Liver (tissue), 9 donors: ENCODE data around the gene TMEM119. TPM values are rescaled to one million over a fixed set of nuclear protein-coding genes. Genes with fewer than 3 reads are reported as not detected.

ENCODE experiments used
- DNase-seq: peaks from one replicate; pipeline ENCODE4 v3.0.0-alpha.2; 2017; ENCODE audit warnings: low spot score
- H3K27ac ChIP-seq, 2 donors: one replicate each; pipeline ENCODE4 v1.7.0; 2013; ENCODE audit warnings: inconsistent platforms in 2 of 2, low read length in 2 of 2, control low read depth in 1 of 2, low read depth in 1 of 2, mild to moderate bottlenecking in 1 of 2
- H3K27me3 ChIP-seq, 4 donors: one replicate each; pipeline versions ENCODE4 v1.6.1 to v1.7.0; 2013; ENCODE audit warnings: low read length in 3 of 4, inconsistent platforms in 1 of 4, mild to moderate bottlenecking in 1 of 4, moderate library complexity in 1 of 4; ENCODE audit not compliant: control insufficient read depth in 4 of 4, insufficient read depth in 4 of 4
- H3K36me3 ChIP-seq, 4 donors: one replicate each; pipeline versions ENCODE4 v1.6.1 to v1.7.0; 2013; ENCODE audit warnings: low read length in 3 of 4, mild to moderate bottlenecking in 3 of 4, low read depth in 1 of 4, moderate library complexity in 1 of 4; ENCODE audit not compliant: control insufficient read depth in 4 of 4, insufficient read depth in 3 of 4
- H3K4me1 ChIP-seq, 4 donors: one replicate each; pipeline versions ENCODE4 v1.6.1 to v1.7.0; 2013; ENCODE audit warnings: low read length in 3 of 4, mild to moderate bottlenecking in 3 of 4, moderate library complexity in 1 of 4; ENCODE audit not compliant: control insufficient read depth in 4 of 4, insufficient read depth in 4 of 4
- H3K4me3 ChIP-seq, 3 donors: one replicate each; pipeline versions ENCODE4 v1.6.1 to v1.7.0; 2013; ENCODE audit warnings: low read length in 3 of 3, control low read depth in 1 of 3, low read depth in 1 of 3, mild to moderate bottlenecking in 1 of 3
- H3K9ac ChIP-seq, 2 donors: one replicate each; pipeline ENCODE4 v1.7.0; 2013; ENCODE audit warnings: low read length in 2 of 2, mild to moderate bottlenecking in 2 of 2, moderate library complexity in 2 of 2, control low read depth in 1 of 2, low read depth in 1 of 2
- H3K9me3 ChIP-seq, 4 donors: one replicate each; pipeline versions ENCODE4 v1.6.1 to v1.7.0; 2013; ENCODE audit warnings: low read length in 3 of 4; ENCODE audit not compliant: control insufficient read depth in 4 of 4
- FOXA1 ChIP-seq: IDR thresholded peaks from 2 replicates; pipeline ENCODE4 v1.6.1; 2016; ENCODE audit warnings: antibody characterized with exemption
- FOXA2 ChIP-seq: IDR thresholded peaks from 2 replicates; pipeline ENCODE4 v1.6.1; 2016; ENCODE audit warnings: antibody characterized with exemption
- GABPA ChIP-seq, 2 donors: IDR thresholded peaks in 1 of 2; conservative IDR thresholded peaks in 1 of 2; 2 replicates each; pipeline ENCODE4 v1.6.1; 2016; ENCODE audit warnings: antibody characterized with exemption in 2 of 2, mild to moderate bottlenecking in 1 of 2, moderate library complexity in 1 of 2
- HNF4A ChIP-seq, 2 donors: conservative IDR thresholded peaks; 2 replicates each; pipeline ENCODE4 v1.6.1; 2016; ENCODE audit warnings: antibody characterized with exemption in 2 of 2, mild to moderate bottlenecking in 2 of 2
- HNF4G ChIP-seq: IDR thresholded peaks from 2 replicates; pipeline ENCODE4 v1.6.1; 2016; ENCODE audit warnings: antibody characterized with exemption
- JUND ChIP-seq, 2 donors: IDR thresholded peaks; 2 replicates each; pipeline ENCODE4 v1.6.1; 2016; ENCODE audit warnings: antibody characterized with exemption in 2 of 2
- MAX ChIP-seq: IDR thresholded peaks from 2 replicates; pipeline ENCODE4 v1.6.1; 2016; ENCODE audit warnings: antibody characterized with exemption
- NR2F2 ChIP-seq: IDR thresholded peaks from 2 replicates; pipeline ENCODE4 v1.6.1; 2016; ENCODE audit warnings: antibody characterized with exemption
- RXRA ChIP-seq, 2 donors: IDR thresholded peaks; 2 replicates each; pipeline ENCODE4 v1.6.1; 2017 to 2018; ENCODE audit warnings: antibody characterized with exemption in 2 of 2, mild to moderate bottlenecking in 1 of 2
- SP1 ChIP-seq: IDR thresholded peaks from 2 replicates; pipeline ENCODE4 v1.6.1; 2018; ENCODE audit warnings: antibody characterized with exemption, mild to moderate bottlenecking
- TAF1 ChIP-seq: conservative IDR thresholded peaks from 2 replicates; pipeline ENCODE4 v1.6.1; 2016; ENCODE audit warnings: antibody characterized with exemption, mild to moderate bottlenecking
- YY1 ChIP-seq: IDR thresholded peaks from 2 replicates; pipeline ENCODE4 v1.6.1; 2016; ENCODE audit warnings: antibody characterized with exemption, mild to moderate bottlenecking
- ZBTB33 ChIP-seq: IDR thresholded peaks from 2 replicates; pipeline ENCODE4 v1.6.1; 2016; ENCODE audit warnings: antibody characterized with exemption
- WGBS: extraction: QIAGEN DNeasy Blood & Tissue Kit; methylation state at CpG from one replicate; pipeline ENCODE4 v1.1.7; 2013; 5-methylcytosine and 5-hydroxymethylcytosine counted together
- polyA plus RNA-seq, 2 donors: library from polyadenylated mRNA; stranded (reverse) in 1 of 2; unstranded in 1 of 2; fragments of 200-250 nt in 1 of 2; fragments of >200 nt in 1 of 2; fragmentation: Nextera tagmentation in 1 of 2; extraction: Ambion mirVana in 1 of 2; gene quantifications; one replicate each; pipeline versions ENCODE4 v1.2.1 to v1.2.3, GENCODE V29; 2013 to 2015
- total RNA-seq, 2 donors: library from RNA; depleted of rRNA; stranded (reverse); fragments of >200 nt; gene quantifications; one replicate each; pipeline ENCODE4 v1.2.3, GENCODE V29; 2014
- TF ChIP-seq, protein P1 (sequence below): IDR thresholded peaks from 2 replicates; pipeline ENCODE4 v1.6.1; 2016; ENCODE audit warnings: antibody characterized with exemption, mild to moderate bottlenecking
- TF ChIP-seq, protein P2 (sequence below): fragments of 150-350 bp; IDR thresholded peaks from 2 replicates; pipeline ENCODE4 v1.5.1; 2017; ENCODE audit warnings: improper control_type of control experiment, low read depth, low read length; ENCODE audit not compliant: missing input control
- TF ChIP-seq, protein P3 (sequence below): IDR thresholded peaks from 2 replicates; pipeline ENCODE4 v1.6.1; 2016; ENCODE audit warnings: antibody characterized with exemption
- donor health status: healthy.
- donor health status: healthy.
- donor health status: healthy.
- donor health status: healthy.
- donor health status: healthy.

TMEM119 gene
- total and polyA plus RNA-seq, 4 donors = 0.14 to 2.6 (median 0.38) TPM

DNA sequence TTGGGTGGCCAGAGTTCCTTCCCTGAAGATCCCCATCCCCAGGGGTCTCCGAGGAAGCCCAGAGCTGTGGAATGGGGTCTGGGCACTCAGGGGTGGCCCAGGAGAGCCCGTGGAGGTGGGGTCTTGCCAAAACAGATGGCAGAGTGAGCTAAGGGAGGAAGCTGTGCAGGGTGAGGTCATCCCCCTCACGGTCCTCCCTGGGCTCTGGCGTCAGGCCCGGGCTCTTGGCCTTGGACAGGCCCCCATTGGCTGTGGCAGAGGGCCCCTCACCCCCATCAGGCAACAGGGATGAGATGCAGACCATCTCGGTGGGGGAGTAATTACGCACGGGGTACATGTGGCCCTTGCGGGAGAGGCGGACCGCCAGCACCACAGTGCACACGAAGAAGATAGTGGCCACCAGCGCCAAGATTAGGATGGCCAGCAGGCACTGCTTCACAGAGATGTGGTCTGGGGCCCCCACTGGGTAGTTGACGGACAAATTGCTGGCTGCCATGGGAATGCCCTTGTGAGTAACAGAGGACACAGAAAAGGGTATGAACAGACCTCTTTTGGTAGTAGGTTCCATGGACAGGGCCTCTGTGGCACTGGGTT is 25.1 kb upstream of the TMEM119 start:
- no peak for DNase-seq
- Histone ChIP-seq H3K27ac (no peak overlapping the region), H3K27me3 (no peaks in the 10 kb centered on the region), H3K4me1 (peaks cover 0 to 2% (median 0%) of the 10 kb centered on the region in 4 donors), H3K36me3 (no peaks in the 10 kb centered on the region), H3K9me3 (no peaks in the 10 kb centered on the region), H3K4me3 (no peak overlapping the region), H3K9ac (no peak overlapping the region)
- 88% methylated on average over 14 of the region's 14 CpGs for WGBS
- TF ChIP-seq, protein P1, sequence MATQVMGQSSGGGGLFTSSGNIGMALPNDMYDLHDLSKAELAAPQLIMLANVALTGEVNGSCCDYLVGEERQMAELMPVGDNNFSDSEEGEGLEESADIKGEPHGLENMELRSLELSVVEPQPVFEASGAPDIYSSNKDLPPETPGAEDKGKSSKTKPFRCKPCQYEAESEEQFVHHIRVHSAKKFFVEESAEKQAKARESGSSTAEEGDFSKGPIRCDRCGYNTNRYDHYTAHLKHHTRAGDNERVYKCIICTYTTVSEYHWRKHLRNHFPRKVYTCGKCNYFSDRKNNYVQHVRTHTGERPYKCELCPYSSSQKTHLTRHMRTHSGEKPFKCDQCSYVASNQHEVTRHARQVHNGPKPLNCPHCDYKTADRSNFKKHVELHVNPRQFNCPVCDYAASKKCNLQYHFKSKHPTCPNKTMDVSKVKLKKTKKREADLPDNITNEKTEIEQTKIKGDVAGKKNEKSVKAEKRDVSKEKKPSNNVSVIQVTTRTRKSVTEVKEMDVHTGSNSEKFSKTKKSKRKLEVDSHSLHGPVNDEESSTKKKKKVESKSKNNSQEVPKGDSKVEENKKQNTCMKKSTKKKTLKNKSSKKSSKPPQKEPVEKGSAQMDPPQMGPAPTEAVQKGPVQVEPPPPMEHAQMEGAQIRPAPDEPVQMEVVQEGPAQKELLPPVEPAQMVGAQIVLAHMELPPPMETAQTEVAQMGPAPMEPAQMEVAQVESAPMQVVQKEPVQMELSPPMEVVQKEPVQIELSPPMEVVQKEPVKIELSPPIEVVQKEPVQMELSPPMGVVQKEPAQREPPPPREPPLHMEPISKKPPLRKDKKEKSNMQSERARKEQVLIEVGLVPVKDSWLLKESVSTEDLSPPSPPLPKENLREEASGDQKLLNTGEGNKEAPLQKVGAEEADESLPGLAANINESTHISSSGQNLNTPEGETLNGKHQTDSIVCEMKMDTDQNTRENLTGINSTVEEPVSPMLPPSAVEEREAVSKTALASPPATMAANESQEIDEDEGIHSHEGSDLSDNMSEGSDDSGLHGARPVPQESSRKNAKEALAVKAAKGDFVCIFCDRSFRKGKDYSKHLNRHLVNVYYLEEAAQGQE = no peak
- TF ChIP-seq FOXA1 (no peak), MAX (no peak), HNF4A (conservative IDR thresholded peaks at IDR 0.05) (no peak), HNF4G (no peak), ZBTB33 (no peak), FOXA2 (no peak), JUND (IDR thresholded peaks at IDR 0.05) (no peak), SP1 (no peak), GABPA (IDR thresholded peaks at IDR 0.05 in 1 of 2, conservative IDR thresholded peaks at IDR 0.05 in 1 of 2) (no peak), YY1 (no peak), NR2F2 (no peak)
- TF ChIP-seq, protein P2, sequence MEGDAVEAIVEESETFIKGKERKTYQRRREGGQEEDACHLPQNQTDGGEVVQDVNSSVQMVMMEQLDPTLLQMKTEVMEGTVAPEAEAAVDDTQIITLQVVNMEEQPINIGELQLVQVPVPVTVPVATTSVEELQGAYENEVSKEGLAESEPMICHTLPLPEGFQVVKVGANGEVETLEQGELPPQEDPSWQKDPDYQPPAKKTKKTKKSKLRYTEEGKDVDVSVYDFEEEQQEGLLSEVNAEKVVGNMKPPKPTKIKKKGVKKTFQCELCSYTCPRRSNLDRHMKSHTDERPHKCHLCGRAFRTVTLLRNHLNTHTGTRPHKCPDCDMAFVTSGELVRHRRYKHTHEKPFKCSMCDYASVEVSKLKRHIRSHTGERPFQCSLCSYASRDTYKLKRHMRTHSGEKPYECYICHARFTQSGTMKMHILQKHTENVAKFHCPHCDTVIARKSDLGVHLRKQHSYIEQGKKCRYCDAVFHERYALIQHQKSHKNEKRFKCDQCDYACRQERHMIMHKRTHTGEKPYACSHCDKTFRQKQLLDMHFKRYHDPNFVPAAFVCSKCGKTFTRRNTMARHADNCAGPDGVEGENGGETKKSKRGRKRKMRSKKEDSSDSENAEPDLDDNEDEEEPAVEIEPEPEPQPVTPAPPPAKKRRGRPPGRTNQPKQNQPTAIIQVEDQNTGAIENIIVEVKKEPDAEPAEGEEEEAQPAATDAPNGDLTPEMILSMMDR = no peak
- TF ChIP-seq, protein P3, sequence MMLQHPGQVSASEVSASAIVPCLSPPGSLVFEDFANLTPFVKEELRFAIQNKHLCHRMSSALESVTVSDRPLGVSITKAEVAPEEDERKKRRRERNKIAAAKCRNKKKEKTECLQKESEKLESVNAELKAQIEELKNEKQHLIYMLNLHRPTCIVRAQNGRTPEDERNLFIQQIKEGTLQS = no peak

DNA sequence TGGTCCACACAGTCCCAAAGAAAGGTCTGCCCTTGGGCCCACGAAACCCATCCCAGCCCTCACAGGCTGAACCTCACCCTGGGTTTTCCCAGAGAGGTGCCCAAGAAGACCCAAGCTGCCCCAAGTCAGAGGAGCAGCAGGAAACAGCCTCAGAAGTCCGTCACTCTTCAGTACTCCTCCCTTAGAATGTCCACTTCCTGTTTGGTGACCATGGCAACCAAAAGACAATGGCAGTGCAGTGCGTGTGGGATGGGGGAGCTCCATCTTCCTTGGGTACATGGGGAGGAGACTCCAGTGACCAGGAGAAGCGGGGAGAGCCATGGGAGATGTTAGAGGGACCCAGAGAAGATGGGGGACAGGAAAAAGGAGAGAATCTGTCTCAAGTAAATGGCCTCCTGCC is 24.5 kb upstream of the TMEM119 start:
- Histone ChIP-seq H3K4me3 (no peak overlapping the region), H3K27ac (no peak overlapping the region), H3K4me1 (peaks cover 0 to 3% (median 0%) of the 10 kb centered on the region in 4 donors), H3K27me3 (no peaks in the 10 kb centered on the region), H3K9me3 (no peaks in the 10 kb centered on the region), H3K36me3 (no peaks in the 10 kb centered on the region), H3K9ac (no peak overlapping the region)
- no peak for DNase-seq
- TF ChIP-seq SP1 (no peak), GABPA (IDR thresholded peaks at IDR 0.05 in 1 of 2, conservative IDR thresholded peaks at IDR 0.05 in 1 of 2) (no peak), NR2F2 (no peak), HNF4G (no peak), HNF4A (conservative IDR thresholded peaks at IDR 0.05) (no peak), YY1 (no peak), RXRA (IDR thresholded peaks at IDR 0.05) (no peak), FOXA1 (no peak), ZBTB33 (no peak), TAF1 (no peak)
- TF ChIP-seq, protein P1 = no peak
- WGBS = 41% methylated on average over 4 of the region's 4 CpGs
